HG03520 (cell line): ENCODE results near the gene TGFBRAP1.
"Not testable (repeated sequence)": the region's sequence is repeated elsewhere in the genome, so short reads cannot be mapped to it uniquely, and the experiment has no call there.

Experiments
- ATAC-seq: cut with Tn5 transposase; IDR thresholded peaks from one replicate; pipeline ENCODE4 v1.9.1; 2021; ENCODE audit warnings: mild to moderate bottlenecking, moderate library complexity; ENCODE audit not compliant: unreplicated experiment

The TGFBRAP1 gene

DNA sequence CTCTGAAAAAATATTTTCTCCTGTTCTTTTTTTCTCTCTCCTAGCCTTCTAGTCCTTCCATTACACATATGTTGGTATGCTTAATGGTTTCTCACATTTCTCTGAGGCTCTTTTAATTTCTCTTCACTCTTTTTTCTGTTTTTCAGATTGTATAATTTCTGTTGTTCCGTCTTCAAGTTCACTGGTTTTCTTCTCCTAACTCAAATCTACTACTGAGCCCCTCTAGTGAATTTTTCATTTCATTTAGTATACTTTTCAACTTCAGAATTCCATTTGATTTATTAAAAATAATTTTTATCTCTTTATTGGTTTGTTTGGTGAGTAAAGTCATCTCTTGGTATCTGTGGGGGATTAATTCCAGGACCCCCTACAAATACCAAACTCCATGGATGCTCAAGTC, 27.6 kb upstream of the TGFBRAP1 start:
- no peak for ATAC-seq

DNA sequence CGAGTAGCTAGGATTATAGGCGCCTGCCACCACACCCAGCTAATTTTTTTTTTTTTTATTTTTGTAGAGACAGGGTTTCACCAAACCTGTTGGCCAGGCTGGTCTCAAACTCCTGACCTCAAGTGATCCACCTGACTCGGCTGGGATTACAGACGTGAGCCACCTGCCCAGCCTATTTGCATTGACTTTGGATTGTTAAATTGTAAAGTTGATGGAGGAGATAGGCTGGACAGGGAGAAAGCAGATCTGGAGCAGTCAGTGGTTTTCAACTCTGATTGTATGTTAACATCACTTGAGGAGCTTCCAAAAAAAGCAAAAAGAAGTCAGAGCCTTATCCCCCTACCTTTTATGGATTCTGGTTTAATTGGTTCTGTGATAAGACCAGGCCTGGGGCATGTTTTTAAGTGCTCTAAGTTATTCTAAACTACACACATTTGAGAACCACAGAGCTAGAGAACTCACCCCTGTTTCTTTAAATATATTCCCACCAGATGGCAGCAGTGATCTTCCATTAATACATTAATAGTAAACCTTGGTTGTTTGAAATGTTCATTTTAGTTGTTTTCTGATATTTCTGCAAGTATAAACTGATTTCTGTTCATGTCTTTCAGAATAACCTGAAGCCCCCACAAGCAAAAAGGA, 15.3 kb upstream of the TGFBRAP1 start:
- no peak for ATAC-seq

DNA sequence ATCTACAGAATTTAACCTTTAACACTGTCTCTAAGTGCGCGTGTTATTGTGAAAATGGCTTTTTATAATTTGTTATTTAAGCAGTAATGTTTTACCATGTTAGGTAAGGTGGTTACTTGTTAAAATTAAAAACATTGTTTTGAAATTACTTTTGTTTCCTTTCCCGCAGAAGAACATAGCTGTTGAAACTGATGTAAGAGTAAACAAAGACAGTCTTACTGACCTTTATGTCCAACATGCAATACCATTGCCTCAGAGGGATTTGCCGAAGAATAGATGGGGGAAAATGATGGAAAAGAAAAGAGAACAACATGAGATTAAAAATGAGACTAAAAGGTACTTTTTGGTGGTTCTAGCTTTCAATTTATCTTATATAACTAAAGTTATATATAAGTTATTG, 9.9 kb upstream of the TGFBRAP1 start:
- no peak for ATAC-seq

DNA sequence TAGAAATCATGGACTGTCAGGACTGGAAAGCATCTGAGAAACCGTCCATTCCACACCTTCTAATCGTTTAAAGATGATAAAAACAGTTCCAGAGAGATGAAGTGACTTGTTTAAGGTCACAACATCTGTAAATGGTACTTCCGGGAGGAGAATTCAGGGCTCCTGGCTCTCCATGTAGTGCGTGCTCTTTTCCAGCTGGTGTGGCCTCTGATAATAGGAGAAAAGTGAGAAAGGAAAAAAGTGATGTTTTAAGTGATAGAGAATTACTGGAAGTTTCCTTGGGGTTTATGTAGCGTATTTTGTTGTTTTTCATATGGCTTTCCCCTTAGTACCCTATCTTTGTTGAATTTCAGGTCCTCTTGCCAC, 8.5 kb upstream of the TGFBRAP1 start:
- ATAC-seq, result peak; percentile 4

- ATAC-seq, result peak; percentile 78
Observed at GRCh38 chr2:105337122-105338019, 7.8 kb upstream of the TGFBRAP1 start, which contains the start of gene C2orf49. Gene C2orf49 (plus strand): TSS chr2:105337540. CDS start chr2:105337588, 48 bp downstream.

GRCh38 chr2:105336786-105337121, 7.2 kb upstream of the TGFBRAP1 start:
- ATAC-seq, result no peak

GRCh38 chr2:105335469-105335868, 5.9 kb upstream of the TGFBRAP1 start:
- ATAC-seq, result no peak

DNA sequence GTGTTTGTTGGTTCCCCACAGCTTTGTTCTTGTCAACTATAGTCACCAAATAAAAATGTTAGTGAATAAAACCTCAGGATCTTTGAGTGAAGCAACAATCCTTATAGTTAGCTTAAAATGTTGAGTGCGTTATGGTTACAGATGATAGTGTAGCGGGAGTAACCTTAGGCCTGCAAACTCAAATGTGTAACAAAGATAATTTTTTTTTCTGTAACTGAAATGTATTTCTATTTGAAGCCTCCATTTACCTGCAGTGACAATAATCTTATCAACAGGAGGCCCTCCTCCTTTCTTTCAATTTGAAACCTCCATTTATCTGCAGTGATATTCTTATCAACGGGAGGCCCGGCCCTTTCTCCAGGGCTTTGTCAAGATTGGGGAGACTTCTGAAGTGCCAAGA, 4.7 kb upstream of the TGFBRAP1 start:
- no peak for ATAC-seq

DNA sequence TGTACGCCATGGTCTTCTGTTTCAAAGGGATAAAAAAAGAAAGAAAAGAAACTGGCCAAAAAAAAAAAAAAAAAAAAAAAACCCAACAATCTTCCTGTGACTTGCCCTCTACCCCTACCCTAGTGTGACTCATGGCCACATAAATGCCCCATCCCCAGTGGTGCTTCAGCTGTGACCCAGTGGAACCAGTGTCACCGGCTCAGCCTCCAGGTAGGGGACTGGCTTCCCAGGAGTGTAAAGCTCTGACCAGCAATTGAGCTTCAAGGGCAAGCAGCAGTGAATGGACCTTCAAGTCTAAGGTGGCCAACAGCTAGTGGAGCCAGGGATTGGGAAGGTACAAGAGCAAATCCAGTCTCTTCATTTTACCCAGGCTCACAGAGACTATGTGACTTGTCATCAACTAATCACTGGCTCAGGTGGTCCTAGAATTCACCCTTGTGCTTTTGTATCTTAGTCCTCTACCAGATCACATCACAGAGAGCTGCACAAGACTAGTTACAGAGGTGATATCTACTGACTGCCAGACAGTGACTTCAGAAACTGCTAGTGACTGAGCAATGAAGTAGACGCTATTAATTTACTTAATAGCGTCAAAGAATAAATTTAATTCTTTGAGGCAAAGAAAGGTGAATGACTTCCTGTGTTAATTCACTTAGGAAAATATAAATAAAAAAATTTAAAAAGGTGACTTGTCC, 1.3 kb upstream of the TGFBRAP1 start:
- no peak for ATAC-seq

DNA sequence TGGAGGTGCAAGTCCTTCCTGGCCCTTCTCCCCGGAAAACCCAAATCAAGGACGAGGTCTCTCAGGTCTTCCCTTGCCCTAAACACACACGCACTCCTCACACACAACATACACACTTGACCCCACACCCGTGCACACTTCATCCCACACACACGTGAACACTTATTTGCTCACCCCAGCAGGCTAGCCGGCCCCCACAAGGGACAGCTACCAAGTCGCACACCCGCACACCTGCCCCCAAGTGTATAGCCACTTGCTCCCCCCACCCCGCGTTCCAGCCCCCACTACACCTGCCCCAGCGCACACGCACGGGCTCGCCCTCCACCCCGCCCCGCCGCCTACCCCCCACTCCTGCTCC, 359 bp downstream of the TGFBRAP1 start:
- ATAC-seq, result no peak

- ATAC-seq, result no peak
Observed at GRCh38 chr2:105328281-105329196, 996 bp downstream of the TGFBRAP1 start.

- ATAC-seq, result no peak
Observed at GRCh38 chr2:105327690-105328089, 1.8 kb downstream of the TGFBRAP1 start.

- ATAC-seq, result not testable (repeated sequence)
Observed at GRCh38 chr2:105327271-105327670, 2.3 kb downstream of the TGFBRAP1 start.

GRCh38 chr2:105325389-105325963, 4.1 kb downstream of the TGFBRAP1 start:
- ATAC-seq, result no peak

- no peak for ATAC-seq
Observed at GRCh38 chr2:105324732-105325131, 4.8 kb downstream of the TGFBRAP1 start.

- no peak for ATAC-seq
Observed at GRCh38 chr2:105324101-105324500, 5.4 kb downstream of the TGFBRAP1 start.

DNA sequence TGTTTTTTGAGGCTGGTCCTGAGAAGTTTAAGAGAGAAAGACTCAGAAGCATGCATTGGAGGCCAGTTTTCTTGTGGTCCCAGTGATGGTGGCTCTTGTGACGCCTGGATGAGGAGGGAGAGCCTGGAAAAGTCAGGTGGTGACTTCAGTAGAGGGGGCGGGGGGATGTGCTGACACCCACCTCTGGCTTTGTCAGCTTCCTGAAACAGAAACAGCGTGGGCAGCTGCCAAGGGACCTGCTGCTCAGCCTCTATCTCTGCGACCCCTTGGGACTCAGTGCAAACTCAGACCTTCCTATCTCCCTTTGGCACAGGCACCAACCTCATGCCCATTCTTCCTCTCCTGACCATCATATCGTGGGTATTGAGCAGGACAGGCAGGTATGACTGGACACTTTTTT, 6.4 kb downstream of the TGFBRAP1 start:
- no peak for ATAC-seq

GRCh38 chr2:105321875-105322646, 7.5 kb downstream of the TGFBRAP1 start:
- ATAC-seq, result no peak

DNA sequence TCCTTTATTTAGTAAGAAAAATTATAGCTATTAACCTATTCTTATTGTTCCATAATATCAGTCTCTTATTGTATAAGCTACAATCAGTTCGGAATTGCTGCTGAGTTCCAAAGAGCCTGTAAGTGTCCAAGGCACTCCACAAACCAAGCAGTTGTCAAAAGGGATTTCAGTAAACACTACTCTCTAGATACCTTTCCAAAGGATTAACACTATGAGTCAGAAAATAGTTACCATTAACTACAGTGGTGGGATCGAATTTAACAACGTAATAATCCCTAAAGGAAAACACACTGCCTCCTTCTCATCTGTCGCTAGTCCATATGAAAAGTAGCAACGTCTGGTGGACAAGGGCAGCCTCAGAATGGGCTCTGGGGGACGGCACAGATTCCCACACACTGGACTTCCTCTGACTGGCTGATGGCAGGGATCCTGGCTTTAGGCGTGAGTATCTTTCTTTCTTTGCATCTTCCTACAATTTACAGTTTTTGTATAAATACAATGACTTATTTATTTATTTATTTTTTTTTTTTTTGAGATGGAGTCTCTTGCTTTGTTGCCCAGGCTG, 8.8 kb downstream of the TGFBRAP1 start:
- ATAC-seq, result no peak
